GM12801 (cell line): ENCODE measurements around the gene DLEC1.

Experiments used
- TF ChIP-seq, protein P1 (sequence below): IDR thresholded peaks from one replicate; pipeline ENCODE4 v1.5.1; 2011; ENCODE audit warnings: control low read depth; ENCODE audit not compliant: insufficient read length; ENCODE audit errors: extremely low read depth

The DLEC1 gene

DNA sequence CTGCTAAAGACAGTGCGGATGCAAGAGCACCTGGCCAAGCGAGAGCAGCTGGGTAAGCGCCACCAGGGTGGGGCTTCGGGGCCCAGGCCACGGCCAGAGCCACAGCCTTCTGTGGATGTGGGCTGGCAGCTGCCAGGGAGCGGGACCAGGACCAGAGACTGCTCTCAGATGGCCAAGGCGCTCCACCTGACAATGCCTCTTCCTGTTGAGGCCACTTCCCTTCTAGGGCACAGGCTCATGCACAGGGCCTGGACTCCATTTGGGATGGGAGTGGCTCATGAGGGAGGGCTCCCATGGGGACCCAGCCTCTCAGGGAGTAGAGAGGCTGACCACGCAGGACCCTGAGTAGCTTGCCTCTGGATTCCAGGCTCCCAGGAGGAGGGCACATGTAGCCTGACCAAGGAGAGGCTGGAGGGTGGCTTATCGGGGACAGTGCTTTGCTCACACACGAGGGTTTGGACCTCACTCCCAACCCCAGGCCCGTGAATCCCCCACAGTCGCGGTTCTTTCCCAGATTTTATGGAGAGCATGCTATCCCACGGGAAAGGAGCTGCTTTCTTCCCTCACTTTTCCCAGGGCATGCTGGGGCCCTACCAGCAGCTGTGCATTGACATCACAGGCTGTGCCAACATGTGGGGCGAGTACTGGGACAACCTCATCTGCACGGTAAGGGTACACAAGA is 72.8 kb downstream of the DLEC1 start:
- TF ChIP-seq, protein P1, sequence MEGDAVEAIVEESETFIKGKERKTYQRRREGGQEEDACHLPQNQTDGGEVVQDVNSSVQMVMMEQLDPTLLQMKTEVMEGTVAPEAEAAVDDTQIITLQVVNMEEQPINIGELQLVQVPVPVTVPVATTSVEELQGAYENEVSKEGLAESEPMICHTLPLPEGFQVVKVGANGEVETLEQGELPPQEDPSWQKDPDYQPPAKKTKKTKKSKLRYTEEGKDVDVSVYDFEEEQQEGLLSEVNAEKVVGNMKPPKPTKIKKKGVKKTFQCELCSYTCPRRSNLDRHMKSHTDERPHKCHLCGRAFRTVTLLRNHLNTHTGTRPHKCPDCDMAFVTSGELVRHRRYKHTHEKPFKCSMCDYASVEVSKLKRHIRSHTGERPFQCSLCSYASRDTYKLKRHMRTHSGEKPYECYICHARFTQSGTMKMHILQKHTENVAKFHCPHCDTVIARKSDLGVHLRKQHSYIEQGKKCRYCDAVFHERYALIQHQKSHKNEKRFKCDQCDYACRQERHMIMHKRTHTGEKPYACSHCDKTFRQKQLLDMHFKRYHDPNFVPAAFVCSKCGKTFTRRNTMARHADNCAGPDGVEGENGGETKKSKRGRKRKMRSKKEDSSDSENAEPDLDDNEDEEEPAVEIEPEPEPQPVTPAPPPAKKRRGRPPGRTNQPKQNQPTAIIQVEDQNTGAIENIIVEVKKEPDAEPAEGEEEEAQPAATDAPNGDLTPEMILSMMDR, result no peak

DNA sequence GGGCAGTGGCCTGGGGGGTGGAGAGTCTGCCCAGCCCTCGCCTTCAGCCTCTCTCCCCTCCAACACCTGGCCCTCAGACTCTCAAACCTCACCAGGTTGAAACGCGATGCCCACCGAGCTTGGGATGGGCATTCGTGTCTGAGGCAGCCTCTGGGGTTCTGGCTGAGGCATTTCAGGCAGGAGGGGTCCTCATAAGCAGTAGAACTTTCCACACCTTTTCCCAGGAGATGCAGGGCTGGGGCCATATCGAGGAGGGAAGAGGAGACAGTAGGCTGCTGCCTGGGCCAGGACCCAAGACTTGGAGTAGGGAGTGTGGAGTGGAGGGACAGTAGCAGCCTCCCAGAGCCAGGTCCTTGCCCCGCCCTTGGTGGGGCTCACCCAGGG is 73.4 kb downstream of the DLEC1 start:
- TF ChIP-seq, protein P1, result no peak

DNA sequence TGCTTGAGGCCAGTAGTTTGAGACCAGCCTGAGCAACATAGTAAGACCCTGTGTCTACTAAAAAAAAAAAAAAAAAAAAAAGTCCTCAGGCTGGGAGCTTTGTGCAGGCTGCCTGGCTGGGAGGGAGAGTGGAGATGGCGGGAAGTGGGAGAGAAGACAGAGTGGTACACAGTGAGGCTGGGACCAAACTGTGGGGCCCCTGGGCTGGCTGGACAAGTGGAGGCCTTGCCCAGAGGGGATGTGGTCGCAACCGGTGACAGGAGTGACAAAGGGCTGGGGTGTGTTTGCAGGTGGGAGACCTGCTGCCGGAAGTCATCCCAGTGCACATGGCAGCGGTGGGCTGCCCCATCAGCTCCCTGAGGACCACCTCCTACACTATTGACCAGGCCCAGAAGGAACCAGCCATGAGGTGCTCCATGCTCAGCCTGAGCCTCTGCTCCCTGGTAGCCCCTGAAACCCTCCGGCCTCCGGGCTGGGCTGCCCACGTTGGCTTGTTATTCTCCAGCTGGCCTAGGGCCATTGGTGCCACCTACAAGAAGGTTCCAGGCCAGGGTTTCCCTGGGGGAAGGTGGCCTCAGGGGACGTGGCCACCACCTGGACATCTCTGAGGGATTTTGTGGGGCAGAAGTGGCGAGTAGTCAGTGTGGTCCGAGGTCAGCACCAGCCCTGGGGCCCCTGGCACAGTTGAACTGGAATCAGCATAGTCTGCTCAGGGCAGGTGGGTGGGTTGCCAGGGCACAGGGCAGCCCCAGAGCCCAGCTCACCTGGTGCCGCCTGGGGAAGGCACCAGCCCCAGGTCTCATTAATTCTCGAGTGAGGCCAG is 75.3 kb downstream of the DLEC1 start:
- TF ChIP-seq, protein P1, result no peak

DNA sequence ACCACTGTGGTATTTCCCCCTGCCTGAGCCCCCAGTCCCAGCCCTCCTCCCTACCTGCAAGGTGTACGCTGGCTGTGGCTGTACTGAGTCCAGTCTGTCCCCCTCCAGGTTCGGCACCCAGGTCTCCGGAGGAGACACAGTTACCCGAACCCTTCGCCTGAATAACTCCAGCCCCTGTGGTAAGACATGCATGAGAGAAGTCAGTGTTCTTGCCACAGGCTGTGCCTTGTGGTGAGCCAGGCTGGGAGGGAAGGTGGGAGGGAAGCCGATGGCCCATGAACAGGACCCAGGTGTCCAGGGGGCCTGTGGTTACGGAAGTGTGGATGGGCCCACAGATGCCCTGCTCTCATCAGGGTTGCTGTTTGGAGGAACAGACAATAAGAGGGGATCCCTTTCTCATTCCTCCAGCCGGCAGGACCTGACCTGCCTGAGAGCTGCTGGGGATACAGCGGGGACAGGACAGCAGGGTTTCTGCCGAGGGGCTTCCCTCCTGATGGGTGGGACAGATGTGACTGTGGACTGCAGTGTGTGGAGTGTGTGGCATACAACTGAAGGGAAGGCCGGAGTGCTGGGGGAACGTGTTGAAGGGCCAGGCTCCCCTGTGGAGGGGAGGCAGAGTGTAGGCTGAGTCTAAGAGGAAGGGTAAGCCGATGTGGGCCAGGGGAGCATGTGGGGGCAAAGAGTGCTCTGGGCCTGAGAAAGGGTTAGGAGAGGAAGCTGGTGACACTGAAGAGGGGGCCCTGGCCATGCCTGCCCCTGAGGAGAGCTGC is 76.1 kb downstream of the DLEC1 start:
- TF ChIP-seq, protein P1, result no peak

DNA sequence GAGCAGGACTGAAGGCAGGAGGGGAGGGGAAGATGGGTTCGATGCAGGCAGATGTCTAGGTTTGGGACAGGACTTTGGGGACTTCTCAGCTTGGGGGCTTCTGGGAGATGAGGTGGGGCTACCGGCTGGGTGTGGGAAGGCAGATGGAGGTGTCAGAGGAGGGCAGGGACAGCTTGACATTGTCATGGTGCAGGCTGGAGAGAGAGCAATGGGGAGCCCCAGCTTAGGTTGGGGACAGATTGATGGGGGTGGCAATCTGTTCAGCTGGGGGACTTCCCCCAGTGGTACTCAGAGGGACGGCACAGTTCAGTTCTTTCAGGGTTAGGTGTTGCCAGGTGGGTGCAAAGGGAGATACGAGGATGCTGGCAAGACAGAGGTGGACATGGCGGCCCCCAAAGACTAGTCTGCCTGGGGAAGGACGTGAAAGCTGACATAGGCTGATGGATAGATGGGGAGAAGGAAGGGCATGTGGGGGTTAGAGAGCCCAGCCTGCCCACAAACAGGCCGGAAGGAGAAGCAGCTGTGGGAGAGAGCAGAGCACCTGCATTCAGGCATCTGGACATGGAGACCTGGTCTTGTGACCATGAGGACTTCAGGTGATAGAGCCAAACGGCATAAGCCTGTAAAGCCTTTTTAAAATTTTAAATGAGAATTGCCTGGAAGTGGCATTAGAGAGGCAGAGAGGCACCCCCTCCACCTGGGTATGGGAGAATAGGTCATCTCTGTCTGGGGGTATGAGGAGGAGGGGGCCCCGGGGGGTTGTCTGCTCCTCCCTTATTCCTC is 76.8 kb downstream of the DLEC1 start:
- TF ChIP-seq, protein P1, result no peak

DNA sequence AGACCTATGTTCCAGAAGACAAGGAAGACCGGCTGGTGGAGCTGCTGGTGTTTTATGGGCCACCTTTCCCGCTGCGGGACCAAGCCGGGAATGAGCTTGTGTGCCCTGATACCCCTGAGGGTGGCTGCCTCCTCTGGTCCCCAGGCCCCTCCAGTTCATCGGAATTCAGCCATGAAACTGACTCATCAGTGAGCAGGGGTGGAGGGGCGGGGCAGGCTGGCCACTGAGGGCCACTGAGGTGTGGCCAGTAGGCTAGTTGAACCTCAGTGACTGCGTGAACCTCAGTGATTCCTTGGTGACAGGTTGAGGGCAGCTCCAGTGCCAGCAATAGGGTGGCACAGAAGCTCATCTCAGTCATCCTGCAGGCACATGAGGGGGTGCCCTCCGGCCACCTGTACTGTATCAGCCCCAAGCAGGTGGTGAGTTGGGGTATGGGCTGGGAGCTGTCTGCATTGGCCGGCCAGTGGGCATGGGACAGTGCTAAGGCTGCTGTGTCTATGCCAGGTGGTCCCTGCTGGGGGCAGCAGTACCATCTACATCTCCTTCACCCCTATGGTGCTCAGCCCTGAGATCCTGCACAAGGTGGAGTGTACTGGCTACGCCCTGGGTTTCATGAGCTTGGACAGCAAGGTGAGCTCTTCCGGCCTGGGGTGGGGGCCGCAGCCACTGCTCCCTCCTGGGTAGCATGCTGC is 77.6 kb downstream of the DLEC1 start:
- TF ChIP-seq, protein P1, result no peak
